HFFc6 (cell line): ENCODE results near the gene ELMO2. TPM values are rescaled to one million over a fixed set of nuclear protein-coding genes. Genes with fewer than 3 reads are reported as not detected.

ENCODE experiments used
- DNase-seq: peaks from one replicate; pipeline ENCODE4 v3.0.0-alpha.2; 2018
- H3K27ac Mint-ChIP-seq: 2 replicates; pipeline ENCODE4 v1.8.0; 2020; ENCODE audit warnings: mild to moderate bottlenecking, mixed read lengths
- H3K27me3 Mint-ChIP-seq: 2 replicates; pipeline ENCODE4 v1.8.0; 2021; ENCODE audit warnings: mild to moderate bottlenecking, moderate library complexity, mixed read lengths; ENCODE audit not compliant: insufficient read depth
- H3K36me3 Mint-ChIP-seq: 2 replicates; pipeline ENCODE4 v1.8.0; 2021; ENCODE audit warnings: low read depth, mixed read lengths
- H3K4me1 Mint-ChIP-seq: 2 replicates; pipeline ENCODE4 v1.8.0; 2020; ENCODE audit warnings: low read depth, mixed read lengths
- H3K4me3 Mint-ChIP-seq: 2 replicates; pipeline ENCODE4 v1.8.0; 2020; ENCODE audit warnings: mild to moderate bottlenecking, moderate library complexity, mixed read lengths
- H3K9me3 Mint-ChIP-seq: 2 replicates; pipeline ENCODE4 v1.8.0; 2020; ENCODE audit warnings: mild to moderate bottlenecking, mixed read lengths
- total RNA-seq, 6 experiments: library from RNA; stranded (reverse); fragmentation: NEBNext Ultra II Directional; extraction: Animal tissue kit (Norgen Biotek cat#: 25700); gene quantifications; 2 replicates in 1 of 6; 3 replicates in 5 of 6; pipeline ENCODE4 v1.2.3, GENCODE V29; 2021
- TF ChIP-seq, protein P1 (sequence below): fragments of 200-600 bp; sonication (generic); IDR thresholded peaks from 2 replicates; pipeline ENCODE4 v1.5.0; 2021; ENCODE audit warnings: antibody characterized with exemption, mild to moderate bottlenecking

ELMO2 gene
- total RNA-seq, 6 experiments from 2014 or later, result 39.3 to 48.0 (median 44.3) TPM

DNA sequence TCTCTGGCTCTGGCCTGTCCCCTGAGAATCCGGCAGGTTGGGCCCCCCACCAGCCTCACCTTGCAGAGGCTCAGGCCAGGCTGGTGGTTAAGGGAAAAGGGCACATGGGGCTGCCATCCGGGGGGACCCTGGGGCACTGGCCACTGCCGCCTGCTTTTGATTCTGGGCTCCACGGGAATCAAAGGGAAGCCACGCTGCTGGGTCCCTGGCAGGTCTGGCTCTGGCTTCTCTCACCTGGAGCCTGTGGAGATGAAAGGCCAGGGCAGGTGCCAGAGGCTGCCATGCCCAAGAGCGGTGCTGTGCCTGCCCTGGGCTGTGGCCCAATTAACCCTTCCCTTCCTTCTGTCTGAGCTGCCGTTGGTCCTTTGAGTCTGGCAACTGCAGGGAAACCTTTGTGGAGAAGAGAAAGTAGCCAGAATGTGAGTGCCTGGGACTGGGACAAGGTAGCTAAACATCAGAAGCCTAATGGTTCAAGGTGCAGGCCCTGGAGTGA lies 88.7 kb downstream of the ELMO2 start:
- TF ChIP-seq, protein P1, sequence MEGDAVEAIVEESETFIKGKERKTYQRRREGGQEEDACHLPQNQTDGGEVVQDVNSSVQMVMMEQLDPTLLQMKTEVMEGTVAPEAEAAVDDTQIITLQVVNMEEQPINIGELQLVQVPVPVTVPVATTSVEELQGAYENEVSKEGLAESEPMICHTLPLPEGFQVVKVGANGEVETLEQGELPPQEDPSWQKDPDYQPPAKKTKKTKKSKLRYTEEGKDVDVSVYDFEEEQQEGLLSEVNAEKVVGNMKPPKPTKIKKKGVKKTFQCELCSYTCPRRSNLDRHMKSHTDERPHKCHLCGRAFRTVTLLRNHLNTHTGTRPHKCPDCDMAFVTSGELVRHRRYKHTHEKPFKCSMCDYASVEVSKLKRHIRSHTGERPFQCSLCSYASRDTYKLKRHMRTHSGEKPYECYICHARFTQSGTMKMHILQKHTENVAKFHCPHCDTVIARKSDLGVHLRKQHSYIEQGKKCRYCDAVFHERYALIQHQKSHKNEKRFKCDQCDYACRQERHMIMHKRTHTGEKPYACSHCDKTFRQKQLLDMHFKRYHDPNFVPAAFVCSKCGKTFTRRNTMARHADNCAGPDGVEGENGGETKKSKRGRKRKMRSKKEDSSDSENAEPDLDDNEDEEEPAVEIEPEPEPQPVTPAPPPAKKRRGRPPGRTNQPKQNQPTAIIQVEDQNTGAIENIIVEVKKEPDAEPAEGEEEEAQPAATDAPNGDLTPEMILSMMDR, result no peak
- no peaks in the 10 kb centered on the region for H3K36me3 Mint-ChIP-seq
- no peaks in the 10 kb centered on the region for H3K4me1 Mint-ChIP-seq
- H3K27me3 Mint-ChIP-seq, result peaks cover 63% of the 10 kb centered on the region
- H3K4me3 Mint-ChIP-seq, result no peak overlapping the region
- H3K27ac Mint-ChIP-seq, result no peak overlapping the region
- H3K9me3 Mint-ChIP-seq, result no peaks in the 10 kb centered on the region
- no peak for DNase-seq

DNA sequence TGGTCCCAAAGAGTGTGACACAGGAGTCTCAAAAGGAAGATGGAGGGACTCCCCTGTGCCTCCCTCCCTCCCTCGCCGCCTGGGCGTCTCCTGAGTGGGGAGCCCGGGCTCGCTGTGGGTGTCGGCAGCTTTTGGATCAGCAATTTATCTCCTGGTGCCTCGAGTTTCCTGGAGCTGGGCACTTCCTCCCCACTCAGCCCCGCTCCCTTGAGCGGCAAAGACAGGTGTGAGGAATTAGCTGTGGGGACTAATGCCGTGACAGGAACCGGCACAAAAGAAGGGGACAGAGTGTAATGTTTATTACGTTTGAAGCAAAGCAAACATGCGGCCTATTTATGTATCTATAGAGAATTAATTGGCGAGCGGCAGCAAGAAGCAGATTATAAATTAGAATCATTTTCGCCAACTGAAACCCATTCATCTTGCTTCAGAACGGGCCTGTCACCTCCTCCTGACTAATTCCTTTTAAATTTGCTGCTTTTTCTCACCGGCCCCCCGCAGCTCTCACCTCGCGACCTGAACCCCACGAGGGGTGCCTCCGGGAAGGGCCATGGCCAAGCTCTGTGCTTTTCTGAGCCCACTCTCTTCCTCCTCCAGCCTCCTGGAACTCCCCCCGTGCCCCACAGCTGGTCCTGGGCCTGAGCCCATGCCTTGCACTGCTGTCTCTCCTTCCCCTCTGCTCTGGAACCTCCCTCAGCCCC lies 89.3 kb downstream of the ELMO2 start:
- Mint-ChIP-seq H3K36me3 (no peaks in the 10 kb centered on the region), H3K9me3 (no peaks in the 10 kb centered on the region), H3K27ac (no peak overlapping the region), H3K4me3 (no peak overlapping the region), H3K27me3 (peaks cover 64% of the 10 kb centered on the region), H3K4me1 (no peaks in the 10 kb centered on the region)
- TF ChIP-seq, protein P1, result no peak
- no peak for DNase-seq

Other genes with a start within 250 kb of the ELMO2 start
- not detected for gene CDH22, start 98.1 kb downstream of the ELMO2 start, total RNA-seq
- gene ZNF334, start 106.9 kb upstream of the ELMO2 start, total RNA-seq, result 1 to 10 TPM in 5 of 6 experiments, under 1 TPM in 1; 0.87 to 1.6 (median 1.2) TPM
- not detected for gene OCSTAMP, start 144.0 kb upstream of the ELMO2 start, total RNA-seq
- gene SLC13A3, start 244.8 kb upstream of the ELMO2 start, total RNA-seq, result 1 to 10 TPM; 2.3 to 3.5 (median 2.7) TPM